Dedifferentiated amniotic fluid mesenchymal stem cell (primary cell): ENCODE data around the gene PRDX5.

Source experiments
- DNase-seq: peaks from one replicate; pipeline ENCODE4 v3.0.0-alpha.2; 2016; ENCODE audit errors: extremely low spot score

Gene PRDX5

GRCh38 chr11:64362339-64362738, 44.4 kb downstream of the PRDX5 start:
- DNase-seq: no peak

- no peak for DNase-seq
These were observed 46.5 kb downstream of the PRDX5 start for GRCh38 chr11:64364435-64364834.

GRCh38 chr11:64364911-64365310, 47.0 kb downstream of the PRDX5 start:
- no peak for DNase-seq

GRCh38 chr11:64366751-64367150, 48.8 kb downstream of the PRDX5 start:
- DNase-seq: no peak

- no peak for DNase-seq
These were observed 50.2 kb downstream of the PRDX5 start for GRCh38 chr11:64367931-64368672.

GRCh38 chr11:64368673-64369074, 50.8 kb downstream of the PRDX5 start:
- DNase-seq: no peak

GRCh38 chr11:64369440-64370421, 51.8 kb downstream of the PRDX5 start:
- DNase-seq: no peak

GRCh38 chr11:64371201-64371600, 53.3 kb downstream of the PRDX5 start:
- DNase-seq: no peak
